HCT116 (cell line): Measurements from ENCODE around the gene FILIP1. TPM values are rescaled to one million over a fixed set of nuclear protein-coding genes. Genes with fewer than 3 reads are reported as not detected.
A peak's percentile ranks its signal among the peaks of the same experiment; 100 is the strongest.

Source experiments
- ATAC-seq: fragments of 200-7000 bp; cut with Tn5 transposase; 2 replicates; pipeline ENCODE4 v1.9.1; 2020; ENCODE audit warnings: mild to moderate bottlenecking, moderate library complexity
- BruUV-seq: library from RNA; stranded (reverse); fragments of 400-500 nt; replicated peaks from 2 replicates; lab custom pipeline; 2021; lab: Mats Ljungman, UMichigan
- CTCF ChIA-PET: fragments of 300-600 bp; sonication (Branson Sonifier 250); formaldehyde crosslinking; loops from one replicate; lab custom pipeline; 2021; ENCODE audit warnings: antibody characterized with exemption; lab: Charles Lee
- POLR2A ChIA-PET: fragments of 300-600, 350-600 bp; sonication (Branson Sonifier 250); formaldehyde crosslinking; loops from one replicate; lab custom pipeline; 2021; ENCODE audit warnings: antibody characterized with exemption; lab: Charles Lee
- RAD21 ChIA-PET, 2 experiments: fragments of 300-600 bp; sonication (Branson Sonifier 250); formaldehyde crosslinking; loops; one replicate each; lab custom pipeline; 2023; ENCODE audit warnings: low total read pairs in 2 of 2; ENCODE audit not compliant: uncharacterized antibody in 2 of 2, unreplicated experiment in 2 of 2, low non-redundant PET in 1 of 2; lab: Charles Lee
- DNase-seq: peaks from one replicate; pipeline ENCODE4 v3.0.0-alpha.2; 2010; ENCODE audit warnings: low read depth, low spot score
- H2AFZ ChIP-seq: fragments of 200-600 bp; shearing (Covaris generic), sonication (generic); 2 replicates; pipeline ENCODE4 v1.6.1; 2017; ENCODE audit warnings: low read depth, mixed run types, mixed read lengths, antibody characterized with exemption, low read length; ENCODE audit not compliant: poor library complexity, severe bottlenecking
- H3K27ac ChIP-seq: 2 replicates; pipeline ENCODE4 v1.5.1; 2012; ENCODE audit warnings: low read depth, low read length
- H3K27me3 ChIP-seq: fragments of 200-600 bp; sonication (generic); 2 replicates; pipeline ENCODE4 v1.6.1; 2016; ENCODE audit warnings: mixed run types, low read length, mixed read lengths; ENCODE audit not compliant: insufficient read depth
- H3K36me3 ChIP-seq, 2 experiments: fragments of 200-500 bp in 1 of 2; fragments of 200-600 bp in 1 of 2; sonication (Bioruptor generic) in 1 of 2; sonication (generic) in 1 of 2; 2 replicates each; pipeline versions ENCODE4 v1.5.1 to v1.6.1; 2014 to 2016; ENCODE audit warnings: low read length in 2 of 2, inconsistent platforms in 1 of 2, mixed read lengths in 1 of 2, mixed run types in 1 of 2; ENCODE audit not compliant: insufficient read depth in 2 of 2, control insufficient read depth in 1 of 2
- H3K4me1 ChIP-seq, 2 experiments: fragments of 200-600 bp in 1 of 2; sonication (generic) in 1 of 2; 2 replicates each; pipeline versions ENCODE4 v1.5.1 to v1.6.1; 2012 to 2017; ENCODE audit warnings: low read length in 2 of 2, inconsistent platforms in 1 of 2, mild to moderate bottlenecking in 1 of 2, mixed read lengths in 1 of 2, mixed run types in 1 of 2, moderate library complexity in 1 of 2; ENCODE audit not compliant: insufficient read depth in 2 of 2, control insufficient read depth in 1 of 2
- H3K4me2 ChIP-seq: fragments of 200-600 bp; sonication (generic); 2 replicates; pipeline ENCODE4 v1.6.1; 2017; ENCODE audit warnings: mixed run types, low read length, mixed read lengths
- H3K4me3 ChIP-seq, 2 experiments: fragments of 200-600 bp in 1 of 2; sonication (generic) in 1 of 2; replicated peaks in 1 of 2; 2 replicates each; pipeline ENCODE4 v1.5.1; 2011 to 2016; ENCODE audit warnings: low read length in 2 of 2, control low read depth in 1 of 2, low read depth in 1 of 2, mild to moderate bottlenecking in 1 of 2, mixed read lengths in 1 of 2, mixed run types in 1 of 2
- H3K79me2 ChIP-seq: fragments of 200-600 bp; sonication (generic); 2 replicates; pipeline ENCODE4 v1.6.1; 2017; ENCODE audit warnings: mild to moderate bottlenecking, mixed run types, low read length, moderate library complexity, mixed read lengths; ENCODE audit not compliant: insufficient read depth
- H3K9ac ChIP-seq: fragments of 200-600 bp; sonication (generic); 2 replicates; pipeline ENCODE4 v1.6.1; 2016; ENCODE audit warnings: low read length, mixed read lengths
- H3K9me2 ChIP-seq: fragments of 200-600 bp; sonication (generic), shearing (Covaris generic); 2 replicates; pipeline ENCODE4 v1.6.1; 2017; ENCODE audit warnings: mixed run types, mild to moderate bottlenecking, moderate library complexity; ENCODE audit not compliant: insufficient read depth
- H3K9me3 ChIP-seq, 2 experiments: fragments of 200-500 bp in 1 of 2; fragments of 200-600 bp in 1 of 2; sonication (Bioruptor generic) in 1 of 2; sonication (generic) in 1 of 2; 2 replicates each; pipeline ENCODE4 v1.6.1; 2014 to 2017; ENCODE audit warnings: low read length in 2 of 2, mixed read lengths in 2 of 2, inconsistent platforms in 1 of 2, low read depth in 1 of 2, mild to moderate bottlenecking in 1 of 2, mixed run types in 1 of 2, moderate library complexity in 1 of 2; ENCODE audit not compliant: control insufficient read depth in 1 of 2, insufficient read depth in 1 of 2
- H4K20me1 ChIP-seq: fragments of 200-600 bp; sonication (generic), shearing (Covaris generic); 2 replicates; pipeline ENCODE4 v1.6.1; 2017; ENCODE audit warnings: mixed run types, mild to moderate bottlenecking, moderate library complexity; ENCODE audit not compliant: insufficient read depth
- ATF3 ChIP-seq: IDR thresholded peaks from 2 replicates; pipeline ENCODE4 v1.6.1; 2012
- CTCF ChIP-seq, 3 experiments: fragments of 200-600 bp in 1 of 3; sonication (generic) in 1 of 3; IDR thresholded peaks in 2 of 3; conservative IDR thresholded peaks in 1 of 3; 2 replicates each; pipeline ENCODE4 v1.5.1; 2012 to 2017; ENCODE audit warnings: low read depth in 2 of 3, low read length in 2 of 3, antibody characterized with exemption in 1 of 3, borderline replicate concordance in 1 of 3, control low read depth in 1 of 3, mild to moderate bottlenecking in 1 of 3, mixed read lengths in 1 of 3, mixed run types in 1 of 3, moderate library complexity in 1 of 3; ENCODE audit not compliant: insufficient read depth in 1 of 3
- ELF1 ChIP-seq: IDR thresholded peaks from 2 replicates; pipeline ENCODE4 v1.6.1; 2012; ENCODE audit warnings: low read depth, borderline replicate concordance
- EZH2phosphoT487 ChIP-seq: fragments of 200-600 bp; IDR thresholded peaks from 2 replicates; pipeline ENCODE4 v1.6.1; 2018; ENCODE audit warnings: antibody characterized with exemption, borderline replicate concordance
- JUND ChIP-seq: IDR thresholded peaks from 2 replicates; pipeline ENCODE4 v1.6.1; 2012
- POLR2A ChIP-seq: IDR thresholded peaks from 2 replicates; pipeline ENCODE4 v1.7.0; 2011; ENCODE audit warnings: borderline replicate concordance; ENCODE audit not compliant: insufficient read depth, insufficient read length; ENCODE audit errors: extremely low read depth
- POLR2AphosphoS5 ChIP-seq: IDR thresholded peaks from 2 replicates; pipeline ENCODE4 v1.6.1; 2011; ENCODE audit warnings: mild to moderate bottlenecking, low read depth, low read length, moderate library complexity
- SIN3A ChIP-seq: IDR thresholded peaks from 2 replicates; pipeline ENCODE4 v1.6.1; 2012; ENCODE audit warnings: low read depth
- SP1 ChIP-seq: IDR thresholded peaks from 2 replicates; pipeline ENCODE4 v1.6.1; 2012; ENCODE audit warnings: low read depth
- SRF ChIP-seq: IDR thresholded peaks from 2 replicates; pipeline ENCODE4 v1.6.1; 2012; ENCODE audit warnings: low read depth
- ZFX ChIP-seq: fragments of 450-650 bp; IDR thresholded peaks from 2 replicates; pipeline ENCODE4 v1.6.1; 2017
- ZNF274 ChIP-seq: fragments of 200-500 bp; sonication (Bioruptor generic); IDR thresholded peaks from 2 replicates; pipeline ENCODE4 v1.6.1; 2014; ENCODE audit warnings: mild to moderate bottlenecking, low read depth, low read length, inconsistent platforms
- intact Hi-C: fragments of 100-400 bp; cut with micrococcal nuclease; formaldehyde crosslinking; loops from 2 replicates; pipeline ENCODE4 v1.10.0; 2022
- total RNA-seq: library from RNA; stranded (reverse); gene quantifications from one replicate; pipeline ENCODE4 v1.2.1, GENCODE V29; 2021; ENCODE audit not compliant: unreplicated experiment

FILIP1 gene
- total RNA-seq, 1 experiment from 2014 or later, result 0.05 TPM

- no peak for ATAC-seq
- TF ChIP-seq POLR2AphosphoS5 (no peak), ZFX (no peak), ZNF274 (no peak), POLR2A (no peak), JUND (no peak), SP1 (no peak), SRF (no peak), ELF1 (no peak), ATF3 (no peak), CTCF (IDR thresholded peaks at IDR 0.05 in 2 of 3, conservative IDR thresholded peaks at IDR 0.05 in 1 of 3; ENCODE audit: borderline replicate concordance in 1 of 3, insufficient read depth in 1 of 3, low read depth in 2 of 3, low read length in 2 of 3) (no peak), SIN3A (no peak), EZH2phosphoT487 (no peak)
- TF ChIP-seq, all 23 proteins: peak for 0
- H3K9ac ChIP-seq, result no peak overlapping the region
- no peaks in the 10 kb centered on the region for H3K4me1 ChIP-seq
- no peaks in the 10 kb centered on the region for H3K27me3 ChIP-seq
- RAD21 ChIA-PET, result no interaction called here
- BruUV-seq, result no TSS peak
- CTCF ChIA-PET, result no interaction called here
- H3K27ac ChIP-seq, result no peak overlapping the region
- no peaks in the 10 kb centered on the region for H3K79me2 ChIP-seq
- POLR2A ChIA-PET, result no interaction called here
- DNase-seq, result no peak
- H4K20me1 ChIP-seq, result no peaks in the 10 kb centered on the region
- H3K9me3 ChIP-seq, result no peaks in the 10 kb centered on the region
- H3K36me3 ChIP-seq, result no peaks in the 10 kb centered on the region
- H3K4me2 ChIP-seq, result no peak overlapping the region
- peak overlapping the region; percentile 22 for H2AFZ ChIP-seq
- H3K9me2 ChIP-seq, result no peaks in the 10 kb centered on the region
- intact Hi-C loops, result no loop called here
- no peak overlapping the region for H3K4me3 ChIP-seq
Measured at GRCh38 chr6:75502884-75503283, 9.3 kb upstream of the FILIP1 start.
